A673 (cell line): ENCODE results near the gene ITGA1. TPM values are rescaled to one million over a fixed set of nuclear protein-coding genes. Genes with fewer than 3 reads are reported as not detected.
A peak's percentile ranks its signal among the peaks of the same experiment; 100 is the strongest.

Source experiments
- BruUV-seq: library from RNA; stranded (reverse); fragments of 400-500 nt; replicated peaks from 2 replicates; lab custom pipeline; 2021; lab: Mats Ljungman, UMichigan
- CTCF ChIA-PET: fragments of 300-600 bp; sonication (Branson Sonifier 250); formaldehyde crosslinking; loops from one replicate; lab custom pipeline; 2022; ENCODE audit warnings: antibody characterized with exemption; lab: Charles Lee
- POLR2A ChIA-PET: fragments of 300-600 bp; sonication (Branson Sonifier 250); formaldehyde crosslinking; loops from one replicate; lab custom pipeline; 2022; ENCODE audit warnings: antibody characterized with exemption; ENCODE audit not compliant: low non-redundant PET; lab: Charles Lee
- DNase-seq: peaks from one replicate; pipeline ENCODE4 v3.0.0-alpha.2; 2015; ENCODE audit warnings: low spot score
- H3K27ac ChIP-seq: fragments of 200-600 bp; sonication (generic); 2 replicates; pipeline ENCODE4 v1.5.1; 2016; ENCODE audit warnings: mixed run types, low read depth, mild to moderate bottlenecking, mixed read lengths, antibody characterized with exemption, low read length; ENCODE audit not compliant: poor library complexity, severe bottlenecking
- H3K27me3 ChIP-seq: fragments of 200-600 bp; sonication (generic); replicated peaks from 2 replicates; pipeline ENCODE4 v1.6.1; 2017; ENCODE audit warnings: mixed run types, low read depth, mild to moderate bottlenecking, mixed read lengths, antibody characterized with exemption, low read length; ENCODE audit not compliant: insufficient read depth, poor library complexity
- H3K36me3 ChIP-seq: fragments of 200-600 bp; sonication (generic); 2 replicates; pipeline ENCODE4 v1.6.1; 2016; ENCODE audit warnings: mixed run types, mild to moderate bottlenecking, mixed read lengths, antibody characterized with exemption, low read length; ENCODE audit not compliant: insufficient read depth, poor library complexity, severe bottlenecking
- H3K4me1 ChIP-seq: fragments of 200-600 bp; sonication (generic); 2 replicates; pipeline ENCODE4 v1.6.1; 2017; ENCODE audit warnings: mixed run types, mild to moderate bottlenecking, mixed read lengths, antibody characterized with exemption, low read length; ENCODE audit not compliant: insufficient read depth, poor library complexity, severe bottlenecking
- H3K4me3 ChIP-seq: fragments of 200-600 bp; sonication (generic); 2 replicates; pipeline ENCODE4 v1.5.1; 2016; ENCODE audit warnings: low read depth, mixed run types, mild to moderate bottlenecking, mixed read lengths, low read length; ENCODE audit not compliant: poor library complexity, severe bottlenecking
- H3K9me3 ChIP-seq: fragments of 200-600 bp; sonication (generic); 2 replicates; pipeline ENCODE4 v1.6.1; 2016; ENCODE audit warnings: mixed run types, low read depth, mild to moderate bottlenecking, mixed read lengths, antibody characterized with exemption, low read length; ENCODE audit not compliant: poor library complexity, severe bottlenecking
- CTCF ChIP-seq: fragments of 300-800, 200-600 bp; sonication (generic); conservative IDR thresholded peaks from 2 replicates; pipeline ENCODE4 v1.5.1; 2017; ENCODE audit warnings: low read depth, mild to moderate bottlenecking, antibody characterized with exemption, low read length, moderate library complexity, mixed read lengths
- EZH2 ChIP-seq: fragments of 200-600 bp; sonication (generic); IDR thresholded peaks from 2 replicates; pipeline ENCODE4 v1.6.1; 2017; ENCODE audit warnings: borderline replicate concordance, low read depth, mild to moderate bottlenecking, mixed read lengths, antibody characterized with exemption, low read length; ENCODE audit not compliant: poor library complexity, severe bottlenecking
- intact Hi-C: fragments of 100-400 bp; cut with micrococcal nuclease; formaldehyde crosslinking; loops from one replicate; pipeline ENCODE4 v1.10.0; 2022; ENCODE audit not compliant: unreplicated experiment
- total RNA-seq: library from RNA; stranded (reverse); gene quantifications from 2 replicates; pipeline ENCODE4 v1.2.3, GENCODE V29; 2021

The ITGA1 gene
- total RNA-seq, 1 experiment from 2014 or later, result 8.1 TPM

GRCh38 chr5:52876456-52876855, 88.7 kb downstream of the ITGA1 start:
- CTCF ChIA-PET, result no interaction called here
- Histone ChIP-seq H3K27ac (no peak overlapping the region), H3K9me3 (no peaks in the 10 kb centered on the region), H3K36me3 (no peaks in the 10 kb centered on the region), H3K27me3 (no peaks in the 10 kb centered on the region), H3K4me1 (peaks cover 10% of the 10 kb centered on the region), H3K4me3 (no peak overlapping the region)
- TF ChIP-seq EZH2 (no peak), CTCF (no peak)
- BruUV-seq, result no TSS peak
- intact Hi-C loops, result no loop called here
- no peak for DNase-seq
- POLR2A ChIA-PET, result no interaction called here

- Histone ChIP-seq H3K4me3 (no peak overlapping the region), H3K9me3 (no peaks in the 10 kb centered on the region), H3K27ac (no peak overlapping the region), H3K4me1 (peaks cover 24% of the 10 kb centered on the region), H3K36me3 (no peaks in the 10 kb centered on the region), H3K27me3 (no peaks in the 10 kb centered on the region)
- POLR2A ChIA-PET, result no interaction called here
- TF ChIP-seq EZH2, result no peak
- TF ChIP-seq CTCF, result no peak
- CTCF ChIA-PET, result no interaction called here
- peak; percentile 86 for DNase-seq
- intact Hi-C loops, result no loop called here
- BruUV-seq, result no TSS peak
These were observed 90.9 kb downstream of the ITGA1 start for GRCh38 chr5:52878656-52879055.

GRCh38 chr5:52880541-52880940, 92.8 kb downstream of the ITGA1 start:
- Histone ChIP-seq H3K27ac (no peak overlapping the region), H3K4me1 (peaks cover 24% of the 10 kb centered on the region), H3K9me3 (no peaks in the 10 kb centered on the region), H3K27me3 (no peaks in the 10 kb centered on the region), H3K4me3 (no peak overlapping the region), H3K36me3 (no peaks in the 10 kb centered on the region)
- no TSS peak for BruUV-seq
- ChIA-PET POLR2A (interaction anchor here (0.5 kb wide), 1 partner anchor 55 kb away, joined by 5 read pairs; no protein-coding TSS in a partner anchor), CTCF (no interaction called here)
- no peak for DNase-seq
- intact Hi-C loops, result no loop called here
- TF ChIP-seq EZH2 (no peak), CTCF (no peak)
